Neural progenitor cell (in vitro differentiated cells): ENCODE results near the gene CTNNA1. TPM values are rescaled to one million over a fixed set of nuclear protein-coding genes. Genes with fewer than 3 reads are reported as not detected.

ENCODE experiments used
- DNase-seq: peaks from one replicate; pipeline ENCODE4 v3.0.0-alpha.2; 2016; ENCODE audit warnings: low spot score
- H2AFZ ChIP-seq: fragments of 200-600 bp; sonication (generic); replicated peaks from 2 replicates; pipeline ENCODE4 v1.6.1; 2016; ENCODE audit warnings: antibody characterized with exemption
- H3F3A ChIP-seq: fragments of 200-600 bp; sonication (generic); 2 replicates; pipeline ENCODE4 v1.6.1; 2016; ENCODE audit warnings: antibody characterized with exemption, low read depth
- H3K27ac ChIP-seq: fragments of 200-600 bp; sonication (generic); 2 replicates; pipeline ENCODE4 v1.5.1; 2016; ENCODE audit warnings: mild to moderate bottlenecking
- H3K27me3 ChIP-seq: fragments of 200-600 bp; sonication (generic); 2 replicates; pipeline ENCODE4 v1.6.1; 2016; ENCODE audit warnings: mild to moderate bottlenecking, moderate library complexity
- H3K36me3 ChIP-seq: fragments of 200-600 bp; sonication (generic); 2 replicates; pipeline ENCODE4 v1.5.1; 2016
- H3K4me1 ChIP-seq: fragments of 200-600 bp; sonication (generic); 2 replicates; pipeline ENCODE4 v1.6.1; 2016; ENCODE audit warnings: mixed run types
- H3K4me2 ChIP-seq: fragments of 200-600 bp; sonication (generic); 2 replicates; pipeline ENCODE4 v1.6.1; 2016
- H3K4me3 ChIP-seq: fragments of 200-600 bp; sonication (generic); 2 replicates; pipeline ENCODE4 v1.5.1; 2016
- H3K79me2 ChIP-seq: fragments of 200-600 bp; sonication (generic); 2 replicates; pipeline ENCODE4 v1.6.1; 2016; ENCODE audit warnings: low read depth
- H3K9ac ChIP-seq: fragments of 200-600 bp; sonication (generic); 2 replicates; pipeline ENCODE4 v1.6.1; 2016
- H3K9me3 ChIP-seq: fragments of 200-600 bp; sonication (generic); 2 replicates; pipeline ENCODE4 v1.5.1; 2016; ENCODE audit warnings: low read depth
- H4K20me1 ChIP-seq: fragments of 200-600 bp; sonication (generic); 2 replicates; pipeline ENCODE4 v1.6.1; 2016; ENCODE audit warnings: low read depth
- H3K27ac Mint-ChIP-seq: 3 replicates; pipeline ENCODE4 v1.8.0; 2021; ENCODE audit warnings: mixed read lengths
- H3K27me3 Mint-ChIP-seq: 2 replicates; pipeline ENCODE4 v1.8.0; 2022; ENCODE audit warnings: low read depth, mild to moderate bottlenecking, inconsistent platforms, moderate library complexity, mixed read lengths; ENCODE audit not compliant: insufficient read depth
- H3K36me3 Mint-ChIP-seq: 3 replicates; pipeline ENCODE4 v1.8.0; 2021; ENCODE audit warnings: mixed read lengths
- H3K4me1 Mint-ChIP-seq: 3 replicates; pipeline ENCODE4 v1.8.0; 2021; ENCODE audit warnings: mixed read lengths
- H3K4me3 Mint-ChIP-seq: 3 replicates; pipeline ENCODE4 v1.8.0; 2021; ENCODE audit warnings: mild to moderate bottlenecking, moderate library complexity, mixed read lengths
- H3K9me3 Mint-ChIP-seq: 3 replicates; pipeline ENCODE4 v1.8.0; 2020; ENCODE audit warnings: mixed read lengths
- CTCF ChIP-seq: fragments of 200-600 bp; sonication (generic); IDR thresholded peaks from 2 replicates; pipeline ENCODE4 v1.5.1; 2017; ENCODE audit warnings: antibody characterized with exemption, mild to moderate bottlenecking
- EZH2 ChIP-seq: fragments of 200-600 bp; sonication (generic); IDR thresholded peaks from 2 replicates; pipeline ENCODE4 v1.6.1; 2017; ENCODE audit warnings: antibody characterized with exemption, mild to moderate bottlenecking, moderate library complexity
- EZH2phosphoT487 ChIP-seq: fragments of 200-600 bp; sonication (generic); IDR thresholded peaks from 2 replicates; pipeline ENCODE4 v1.6.1; 2017; ENCODE audit warnings: antibody characterized with exemption
- total RNA-seq: library from RNA; depleted of rRNA; stranded (reverse); fragments of >200 nt; gene quantifications from 2 replicates; pipeline ENCODE4 v1.2.3, GENCODE V29; 2015; ENCODE audit warnings: low replicate concordance

CTNNA1 gene
- total RNA-seq, 1 donor from 2014 or later: 305 TPM

GRCh38 chr5:138942861-138943260, 189.6 kb downstream of the CTNNA1 start:
- Histone ChIP-seq H3F3A (peaks cover 14% of the 10 kb centered on the region), H3K4me3 (no peak overlapping the region), H2AFZ (no peak overlapping the region), H3K27ac (no peak overlapping the region), H3K79me2 (no peaks in the 10 kb centered on the region), H3K27me3 (no peaks in the 10 kb centered on the region), H3K4me1 (peaks cover 44% of the 10 kb centered on the region), H3K9ac (no peak overlapping the region), H3K4me2 (peak overlapping the region; percentile 18), H3K36me3 (no peaks in the 10 kb centered on the region), H4K20me1 (no peaks in the 10 kb centered on the region), H3K9me3 (no peaks in the 10 kb centered on the region)
- H3K27me3 Mint-ChIP-seq: peaks cover 12% of the 10 kb centered on the region
- H3K9me3 Mint-ChIP-seq: no peaks in the 10 kb centered on the region
- H3K36me3 Mint-ChIP-seq: peaks cover 15% of the 10 kb centered on the region
- H3K4me3 Mint-ChIP-seq: peak overlapping the region; percentile 41
- peaks cover 51% of the 10 kb centered on the region for H3K4me1 Mint-ChIP-seq
- no peak for DNase-seq
- H3K27ac Mint-ChIP-seq: peak overlapping the region; percentile 82
- TF ChIP-seq EZH2phosphoT487: no peak
- TF ChIP-seq EZH2: no peak
- TF ChIP-seq CTCF: no peak

- no peak overlapping the region for H3K9ac ChIP-seq
- H4K20me1 ChIP-seq: no peaks in the 10 kb centered on the region
- H3K4me3 ChIP-seq: no peak overlapping the region
- Mint-ChIP-seq H3K4me3 (peak overlapping the region; percentile 24), H3K27me3 (peaks cover 14% of the 10 kb centered on the region), H3K36me3 (peaks cover 11% of the 10 kb centered on the region), H3K9me3 (no peaks in the 10 kb centered on the region), H3K27ac (peak overlapping the region; percentile 47), H3K4me1 (peaks cover 55% of the 10 kb centered on the region)
- no peaks in the 10 kb centered on the region for H3K79me2 ChIP-seq
- peaks cover 49% of the 10 kb centered on the region for H3K4me1 ChIP-seq
- peaks cover 14% of the 10 kb centered on the region for H3F3A ChIP-seq
- H3K27me3 ChIP-seq: no peaks in the 10 kb centered on the region
- H3K4me2 ChIP-seq: no peak overlapping the region
- DNase-seq: no peak
- no peaks in the 10 kb centered on the region for H3K9me3 ChIP-seq
- TF ChIP-seq CTCF (no peak), EZH2phosphoT487 (no peak), EZH2 (no peak)
- H3K27ac ChIP-seq: no peak overlapping the region
- no peak overlapping the region for H2AFZ ChIP-seq
- H3K36me3 ChIP-seq: no peaks in the 10 kb centered on the region
Measured at GRCh38 chr5:138943599-138944173, 190.5 kb downstream of the CTNNA1 start.

GRCh38 chr5:138944527-138945322, 191.5 kb downstream of the CTNNA1 start:
- no peak for TF ChIP-seq EZH2
- no peak for TF ChIP-seq CTCF
- TF ChIP-seq EZH2phosphoT487: no peak

More at GRCh38 chr5:138944527-138945322, 191.5 kb downstream of the CTNNA1 start:
- no peak overlapping the region for H3K4me3 ChIP-seq
- H3K79me2 ChIP-seq: no peaks in the 10 kb centered on the region
- H3F3A ChIP-seq: peaks cover 17% of the 10 kb centered on the region
- Mint-ChIP-seq H3K27me3 (peaks cover 16% of the 10 kb centered on the region), H3K27ac (peak overlapping the region; percentile 84), H3K4me3 (no peak overlapping the region), H3K9me3 (no peaks in the 10 kb centered on the region), H3K36me3 (peaks cover 7% of the 10 kb centered on the region), H3K4me1 (peaks cover 61% of the 10 kb centered on the region)
- H3K4me1 ChIP-seq: peaks cover 55% of the 10 kb centered on the region
- H3K36me3 ChIP-seq: no peaks in the 10 kb centered on the region
- H3K27me3 ChIP-seq: no peaks in the 10 kb centered on the region
- peaks cover 4% of the 10 kb centered on the region for H4K20me1 ChIP-seq
- no peak overlapping the region for H3K4me2 ChIP-seq
- H3K27ac ChIP-seq: no peak overlapping the region
- no peak overlapping the region for H2AFZ ChIP-seq
- no peak for DNase-seq
- no peak overlapping the region for H3K9ac ChIP-seq
- no peaks in the 10 kb centered on the region for H3K9me3 ChIP-seq
